HepG2 (cell line): ENCODE measurements around the gene RBFOX1. TPM values are rescaled to one million over a fixed set of nuclear protein-coding genes. Genes with fewer than 3 reads are reported as not detected.

Source experiments
- ATAC-seq: fragments of 200-7000 bp; cut with Tn5 transposase; 3 replicates; pipeline ENCODE4 v1.9.1; 2020; ENCODE audit warnings: mild to moderate bottlenecking, moderate library complexity
- BruUV-seq: library from RNA; stranded (reverse); fragments of 400-500 nt; replicated peaks from 2 replicates; lab custom pipeline; 2021; lab: Mats Ljungman, UMichigan
- CTCF ChIA-PET: fragments of 300-600 bp; formaldehyde crosslinking; extraction: SDS; loops from one replicate; lab custom pipeline; 2021; ENCODE audit warnings: low total read pairs, inconsistent platforms, low intra/inter-chr PET ratio; lab: Yijun Ruan, JAX
- POLR2A ChIA-PET: fragments of 350-600 bp; sonication (Branson Sonifier 250); formaldehyde crosslinking; loops from one replicate; lab custom pipeline; 2020; ENCODE audit warnings: antibody characterized with exemption, inconsistent platforms; lab: Yijun Ruan, JAX
- DNase-seq: peaks from one replicate; pipeline ENCODE4 v3.0.0-alpha.2; 2015; ENCODE audit warnings: low spot score
- FAIRE-seq: peaks from 3 replicates; lab custom pipeline; 2011; peaks lifted over from hg19 to GRCh38; lab: Jason Lieb, UNC
- H2AFZ ChIP-seq: one replicate; pipeline ENCODE4 v1.6.1; 2011; ENCODE audit warnings: low read length, inconsistent platforms
- H3K27ac ChIP-seq: fragments of 300-600 bp; 3 replicates; pipeline ENCODE4 v1.8.0; 2011; ENCODE audit warnings: mixed run types, mild to moderate bottlenecking, mixed read lengths, low read length, inconsistent platforms; ENCODE audit not compliant: insufficient read depth; ENCODE audit errors: extremely low read length
- H3K27me3 ChIP-seq, 2 experiments: fragments of 200-600 bp in 1 of 2; 2 replicates in 1 of 2; 3 replicates in 1 of 2; pipeline versions ENCODE4 v1.6.0 to v1.8.0; 2011; ENCODE audit warnings: low read length in 2 of 2, mild to moderate bottlenecking in 2 of 2, moderate library complexity in 2 of 2, inconsistent platforms in 1 of 2; ENCODE audit not compliant: insufficient read depth in 2 of 2, control insufficient read depth in 1 of 2
- H3K36me3 ChIP-seq, 2 experiments: fragments of 200-600 bp in 1 of 2; replicated peaks in 1 of 2; 2 replicates in 1 of 2; 3 replicates in 1 of 2; pipeline versions ENCODE4 v1.5.1 to v1.8.0; 2011; ENCODE audit warnings: low read length in 2 of 2, inconsistent platforms in 1 of 2; ENCODE audit not compliant: insufficient read depth in 2 of 2, control insufficient read depth in 1 of 2
- H3K4me1 ChIP-seq: 2 replicates; pipeline ENCODE4 v1.5.1; 2012; ENCODE audit warnings: low read length, inconsistent platforms; ENCODE audit not compliant: insufficient read depth
- H3K4me2 ChIP-seq: 2 replicates; pipeline ENCODE4 v1.6.0; 2011; ENCODE audit warnings: low read depth, low read length, inconsistent platforms
- H3K4me3 ChIP-seq, 3 experiments: fragments of 200-600 bp in 1 of 3; sonication (generic), shearing (Covaris generic) in 1 of 3; replicated peaks in 1 of 3; 2 replicates each; pipeline ENCODE4 v1.5.1; 2011 to 2016; ENCODE audit warnings: low read length in 3 of 3, inconsistent platforms in 2 of 3, low read depth in 2 of 3, mild to moderate bottlenecking in 2 of 3, control low read depth in 1 of 3, mixed read lengths in 1 of 3; ENCODE audit not compliant: insufficient read depth in 1 of 3
- H3K79me2 ChIP-seq: one replicate; pipeline ENCODE4 v1.6.1; 2011; ENCODE audit warnings: low read length, inconsistent platforms; ENCODE audit not compliant: insufficient read depth
- H3K9ac ChIP-seq: 2 replicates; pipeline ENCODE4 v1.6.0; 2011; ENCODE audit warnings: mild to moderate bottlenecking, low read depth, low read length, inconsistent platforms; ENCODE audit not compliant: insufficient read depth
- H3K9me3 ChIP-seq: 2 replicates; pipeline ENCODE4 v1.5.1; 2012; ENCODE audit warnings: mild to moderate bottlenecking, low read length
- H4K20me1 ChIP-seq: 2 replicates; pipeline ENCODE4 v1.6.0; 2011; ENCODE audit warnings: inconsistent platforms, mild to moderate bottlenecking, low read length, moderate library complexity; ENCODE audit not compliant: insufficient read depth
- SALL1 ChIP-seq: sonication (generic); formaldehyde crosslinking; IDR thresholded peaks from 2 replicates; pipeline ENCODE4 v1.8.0; 2022; ENCODE audit warnings: mild to moderate bottlenecking, missing genetic modification reagents
- WGBS: methylation state at CpG from one replicate; pipeline ENCODE4 v1.1.6; 2017; ENCODE audit warnings: low lambda C conversion rate; 5-methylcytosine and 5-hydroxymethylcytosine counted together
- in situ Hi-C: cut with HindIII; loops from 2 replicates; pipeline ENCODE4 v1.10.0; 2017; ENCODE audit warnings: low pct_unique_long_range_greater_than_20kb; ENCODE audit not compliant: extremely low pct_ligation_motif_present
- intact Hi-C: fragments of 100-400 bp; cut with micrococcal nuclease; formaldehyde crosslinking; loops from one replicate; pipeline ENCODE4 v1.10.0; 2022; ENCODE audit not compliant: unreplicated experiment
- polyA plus RNA-seq, 8 experiments: library from polyadenylated mRNA; depleted of rRNA in 3 of 8; stranded (reverse) in 7 of 8; unstranded in 1 of 8; fragments of >200 nt; fragmentation: Illumina TruSeq in 4 of 8; extraction: Trizol in 4 of 8; gene quantifications; 2 replicates each; pipeline versions ENCODE4 v1.2.1 to v1.2.3, GENCODE V29; 2011 to 2016; ENCODE audit warnings: low read depth in 4 of 8, missing spikeins in 1 of 8, mixed read lengths in 1 of 8; ENCODE audit not compliant: insufficient read depth in 1 of 8
- total RNA-seq, 5 experiments: library from RNA; depleted of rRNA; stranded (reverse); fragments of >200 nt; fragmentation: Illumina TruSeq; extraction: Trizol; gene quantifications; 2 replicates each; pipeline ENCODE4 v1.2.3, GENCODE V29; 2016; ENCODE audit warnings: low read depth in 1 of 5
- TF ChIP-seq, protein P1 (sequence below): IDR thresholded peaks from 2 replicates; pipeline ENCODE4 v1.4.0; 2020; ENCODE audit warnings: mild to moderate bottlenecking, missing genetic modification reagents
- TF ChIP-seq, protein P2 (sequence below): sonication (generic); formaldehyde crosslinking; IDR thresholded peaks from 2 replicates; pipeline ENCODE4 v1.4.0; 2020; ENCODE audit warnings: low read depth, mild to moderate bottlenecking, missing genetic modification reagents
- TF ChIP-seq, protein P3 (sequence below): IDR thresholded peaks from 2 replicates; pipeline ENCODE4 v1.6.1; 2016; ENCODE audit warnings: low read depth, missing genetic modification reagents, missing compliant biosample characterization
- TF ChIP-seq, protein P4 (sequence below): sonication (generic); formaldehyde crosslinking; IDR thresholded peaks from 2 replicates; pipeline ENCODE4 v1.4.0; 2020; ENCODE audit warnings: missing genetic modification reagents, borderline replicate concordance
- TF ChIP-seq, protein P5 (sequence below): sonication (generic); formaldehyde crosslinking; IDR thresholded peaks from 2 replicates; pipeline ENCODE4 v1.4.0; 2020; ENCODE audit warnings: missing genetic modification reagents, borderline replicate concordance

The RBFOX1 gene
- total and polyA plus RNA-seq, 2 of the 13 experiments (the other 11 are each of a cell fraction or from before 2014, with no cell fraction given) = not detected

DNA sequence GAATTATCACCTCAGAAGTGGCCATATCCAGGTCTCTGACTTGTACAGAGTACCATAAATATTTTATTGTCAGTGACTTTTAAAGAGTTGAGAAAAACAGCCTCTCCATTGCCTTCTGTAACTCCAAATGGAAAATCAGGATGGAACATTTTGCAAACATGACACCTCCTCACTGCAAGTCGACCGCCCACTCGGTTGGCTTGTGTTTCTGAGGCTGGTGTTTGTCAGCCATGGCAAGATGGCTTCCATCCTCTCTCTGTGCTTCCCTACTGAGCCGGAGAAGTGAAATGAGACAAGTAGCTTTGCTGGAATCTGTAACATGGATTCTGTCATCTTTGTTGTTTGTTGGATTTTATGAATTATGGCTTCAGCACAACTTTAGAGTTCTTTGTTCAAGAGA lies 172.8 kb downstream of the RBFOX1 start:
- Histone ChIP-seq H3K9ac (no peak overlapping the region), H3K27ac (no peak overlapping the region), H3K4me2 (no peak overlapping the region), H3K36me3 (no peaks in the 10 kb centered on the region), H3K79me2 (no peaks in the 10 kb centered on the region), H3K4me1 (no peaks in the 10 kb centered on the region), H3K9me3 (peaks cover 3% of the 10 kb centered on the region; the same call in 1 of the 2 replicates), H3K4me3 (no peak overlapping the region), H3K27me3 (no peaks in the 10 kb centered on the region), H4K20me1 (no peaks in the 10 kb centered on the region), H2AFZ (no peak overlapping the region)
- ChIA-PET POLR2A (no interaction called here), CTCF (no interaction called here)
- WGBS = 24% methylated on average over 4 of the region's 4 CpGs
- intact Hi-C loops (no loop called here), in situ Hi-C loops (no loop called here)
- FAIRE-seq (no peak), DNase-seq (no peak), ATAC-seq (no peak)
- no TSS peak for BruUV-seq
- TF ChIP-seq SALL1 = no peak
- TF ChIP-seq, protein P1, sequence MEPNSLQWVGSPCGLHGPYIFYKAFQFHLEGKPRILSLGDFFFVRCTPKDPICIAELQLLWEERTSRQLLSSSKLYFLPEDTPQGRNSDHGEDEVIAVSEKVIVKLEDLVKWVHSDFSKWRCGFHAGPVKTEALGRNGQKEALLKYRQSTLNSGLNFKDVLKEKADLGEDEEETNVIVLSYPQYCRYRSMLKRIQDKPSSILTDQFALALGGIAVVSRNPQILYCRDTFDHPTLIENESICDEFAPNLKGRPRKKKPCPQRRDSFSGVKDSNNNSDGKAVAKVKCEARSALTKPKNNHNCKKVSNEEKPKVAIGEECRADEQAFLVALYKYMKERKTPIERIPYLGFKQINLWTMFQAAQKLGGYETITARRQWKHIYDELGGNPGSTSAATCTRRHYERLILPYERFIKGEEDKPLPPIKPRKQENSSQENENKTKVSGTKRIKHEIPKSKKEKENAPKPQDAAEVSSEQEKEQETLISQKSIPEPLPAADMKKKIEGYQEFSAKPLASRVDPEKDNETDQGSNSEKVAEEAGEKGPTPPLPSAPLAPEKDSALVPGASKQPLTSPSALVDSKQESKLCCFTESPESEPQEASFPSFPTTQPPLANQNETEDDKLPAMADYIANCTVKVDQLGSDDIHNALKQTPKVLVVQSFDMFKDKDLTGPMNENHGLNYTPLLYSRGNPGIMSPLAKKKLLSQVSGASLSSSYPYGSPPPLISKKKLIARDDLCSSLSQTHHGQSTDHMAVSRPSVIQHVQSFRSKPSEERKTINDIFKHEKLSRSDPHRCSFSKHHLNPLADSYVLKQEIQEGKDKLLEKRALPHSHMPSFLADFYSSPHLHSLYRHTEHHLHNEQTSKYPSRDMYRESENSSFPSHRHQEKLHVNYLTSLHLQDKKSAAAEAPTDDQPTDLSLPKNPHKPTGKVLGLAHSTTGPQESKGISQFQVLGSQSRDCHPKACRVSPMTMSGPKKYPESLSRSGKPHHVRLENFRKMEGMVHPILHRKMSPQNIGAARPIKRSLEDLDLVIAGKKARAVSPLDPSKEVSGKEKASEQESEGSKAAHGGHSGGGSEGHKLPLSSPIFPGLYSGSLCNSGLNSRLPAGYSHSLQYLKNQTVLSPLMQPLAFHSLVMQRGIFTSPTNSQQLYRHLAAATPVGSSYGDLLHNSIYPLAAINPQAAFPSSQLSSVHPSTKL (CRISPR knock-in tag) = no peak
- TF ChIP-seq, protein P2, sequence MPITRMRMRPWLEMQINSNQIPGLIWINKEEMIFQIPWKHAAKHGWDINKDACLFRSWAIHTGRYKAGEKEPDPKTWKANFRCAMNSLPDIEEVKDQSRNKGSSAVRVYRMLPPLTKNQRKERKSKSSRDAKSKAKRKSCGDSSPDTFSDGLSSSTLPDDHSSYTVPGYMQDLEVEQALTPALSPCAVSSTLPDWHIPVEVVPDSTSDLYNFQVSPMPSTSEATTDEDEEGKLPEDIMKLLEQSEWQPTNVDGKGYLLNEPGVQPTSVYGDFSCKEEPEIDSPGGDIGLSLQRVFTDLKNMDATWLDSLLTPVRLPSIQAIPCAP (CRISPR knock-in tag) = no peak
- TF ChIP-seq, protein P3, sequence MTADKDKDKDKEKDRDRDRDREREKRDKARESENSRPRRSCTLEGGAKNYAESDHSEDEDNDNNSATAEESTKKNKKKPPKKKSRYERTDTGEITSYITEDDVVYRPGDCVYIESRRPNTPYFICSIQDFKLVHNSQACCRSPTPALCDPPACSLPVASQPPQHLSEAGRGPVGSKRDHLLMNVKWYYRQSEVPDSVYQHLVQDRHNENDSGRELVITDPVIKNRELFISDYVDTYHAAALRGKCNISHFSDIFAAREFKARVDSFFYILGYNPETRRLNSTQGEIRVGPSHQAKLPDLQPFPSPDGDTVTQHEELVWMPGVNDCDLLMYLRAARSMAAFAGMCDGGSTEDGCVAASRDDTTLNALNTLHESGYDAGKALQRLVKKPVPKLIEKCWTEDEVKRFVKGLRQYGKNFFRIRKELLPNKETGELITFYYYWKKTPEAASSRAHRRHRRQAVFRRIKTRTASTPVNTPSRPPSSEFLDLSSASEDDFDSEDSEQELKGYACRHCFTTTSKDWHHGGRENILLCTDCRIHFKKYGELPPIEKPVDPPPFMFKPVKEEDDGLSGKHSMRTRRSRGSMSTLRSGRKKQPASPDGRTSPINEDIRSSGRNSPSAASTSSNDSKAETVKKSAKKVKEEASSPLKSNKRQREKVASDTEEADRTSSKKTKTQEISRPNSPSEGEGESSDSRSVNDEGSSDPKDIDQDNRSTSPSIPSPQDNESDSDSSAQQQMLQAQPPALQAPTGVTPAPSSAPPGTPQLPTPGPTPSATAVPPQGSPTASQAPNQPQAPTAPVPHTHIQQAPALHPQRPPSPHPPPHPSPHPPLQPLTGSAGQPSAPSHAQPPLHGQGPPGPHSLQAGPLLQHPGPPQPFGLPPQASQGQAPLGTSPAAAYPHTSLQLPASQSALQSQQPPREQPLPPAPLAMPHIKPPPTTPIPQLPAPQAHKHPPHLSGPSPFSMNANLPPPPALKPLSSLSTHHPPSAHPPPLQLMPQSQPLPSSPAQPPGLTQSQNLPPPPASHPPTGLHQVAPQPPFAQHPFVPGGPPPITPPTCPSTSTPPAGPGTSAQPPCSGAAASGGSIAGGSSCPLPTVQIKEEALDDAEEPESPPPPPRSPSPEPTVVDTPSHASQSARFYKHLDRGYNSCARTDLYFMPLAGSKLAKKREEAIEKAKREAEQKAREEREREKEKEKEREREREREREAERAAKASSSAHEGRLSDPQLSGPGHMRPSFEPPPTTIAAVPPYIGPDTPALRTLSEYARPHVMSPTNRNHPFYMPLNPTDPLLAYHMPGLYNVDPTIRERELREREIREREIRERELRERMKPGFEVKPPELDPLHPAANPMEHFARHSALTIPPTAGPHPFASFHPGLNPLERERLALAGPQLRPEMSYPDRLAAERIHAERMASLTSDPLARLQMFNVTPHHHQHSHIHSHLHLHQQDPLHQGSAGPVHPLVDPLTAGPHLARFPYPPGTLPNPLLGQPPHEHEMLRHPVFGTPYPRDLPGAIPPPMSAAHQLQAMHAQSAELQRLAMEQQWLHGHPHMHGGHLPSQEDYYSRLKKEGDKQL (CRISPR knock-in tag) = no peak
- TF ChIP-seq, protein P4, sequence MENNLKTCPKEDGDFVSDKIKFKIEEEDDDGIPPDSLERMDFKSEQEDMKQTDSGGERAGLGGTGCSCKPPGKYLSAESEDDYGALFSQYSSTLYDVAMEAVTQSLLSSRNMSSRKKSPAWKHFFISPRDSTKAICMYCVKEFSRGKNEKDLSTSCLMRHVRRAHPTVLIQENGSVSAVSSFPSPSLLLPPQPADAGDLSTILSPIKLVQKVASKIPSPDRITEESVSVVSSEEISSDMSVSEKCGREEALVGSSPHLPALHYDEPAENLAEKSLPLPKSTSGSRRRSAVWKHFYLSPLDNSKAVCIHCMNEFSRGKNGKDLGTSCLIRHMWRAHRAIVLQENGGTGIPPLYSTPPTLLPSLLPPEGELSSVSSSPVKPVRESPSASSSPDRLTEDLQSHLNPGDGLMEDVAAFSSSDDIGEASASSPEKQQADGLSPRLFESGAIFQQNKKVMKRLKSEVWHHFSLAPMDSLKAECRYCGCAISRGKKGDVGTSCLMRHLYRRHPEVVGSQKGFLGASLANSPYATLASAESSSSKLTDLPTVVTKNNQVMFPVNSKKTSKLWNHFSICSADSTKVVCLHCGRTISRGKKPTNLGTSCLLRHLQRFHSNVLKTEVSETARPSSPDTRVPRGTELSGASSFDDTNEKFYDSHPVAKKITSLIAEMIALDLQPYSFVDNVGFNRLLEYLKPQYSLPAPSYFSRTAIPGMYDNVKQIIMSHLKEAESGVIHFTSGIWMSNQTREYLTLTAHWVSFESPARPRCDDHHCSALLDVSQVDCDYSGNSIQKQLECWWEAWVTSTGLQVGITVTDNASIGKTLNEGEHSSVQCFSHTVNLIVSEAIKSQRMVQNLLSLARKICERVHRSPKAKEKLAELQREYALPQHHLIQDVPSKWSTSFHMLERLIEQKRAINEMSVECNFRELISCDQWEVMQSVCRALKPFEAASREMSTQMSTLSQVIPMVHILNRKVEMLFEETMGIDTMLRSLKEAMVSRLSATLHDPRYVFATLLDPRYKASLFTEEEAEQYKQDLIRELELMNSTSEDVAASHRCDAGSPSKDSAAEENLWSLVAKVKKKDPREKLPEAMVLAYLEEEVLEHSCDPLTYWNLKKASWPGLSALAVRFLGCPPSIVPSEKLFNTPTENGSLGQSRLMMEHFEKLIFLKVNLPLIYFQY (CRISPR knock-in tag) = no peak
- TF ChIP-seq, protein P5, sequence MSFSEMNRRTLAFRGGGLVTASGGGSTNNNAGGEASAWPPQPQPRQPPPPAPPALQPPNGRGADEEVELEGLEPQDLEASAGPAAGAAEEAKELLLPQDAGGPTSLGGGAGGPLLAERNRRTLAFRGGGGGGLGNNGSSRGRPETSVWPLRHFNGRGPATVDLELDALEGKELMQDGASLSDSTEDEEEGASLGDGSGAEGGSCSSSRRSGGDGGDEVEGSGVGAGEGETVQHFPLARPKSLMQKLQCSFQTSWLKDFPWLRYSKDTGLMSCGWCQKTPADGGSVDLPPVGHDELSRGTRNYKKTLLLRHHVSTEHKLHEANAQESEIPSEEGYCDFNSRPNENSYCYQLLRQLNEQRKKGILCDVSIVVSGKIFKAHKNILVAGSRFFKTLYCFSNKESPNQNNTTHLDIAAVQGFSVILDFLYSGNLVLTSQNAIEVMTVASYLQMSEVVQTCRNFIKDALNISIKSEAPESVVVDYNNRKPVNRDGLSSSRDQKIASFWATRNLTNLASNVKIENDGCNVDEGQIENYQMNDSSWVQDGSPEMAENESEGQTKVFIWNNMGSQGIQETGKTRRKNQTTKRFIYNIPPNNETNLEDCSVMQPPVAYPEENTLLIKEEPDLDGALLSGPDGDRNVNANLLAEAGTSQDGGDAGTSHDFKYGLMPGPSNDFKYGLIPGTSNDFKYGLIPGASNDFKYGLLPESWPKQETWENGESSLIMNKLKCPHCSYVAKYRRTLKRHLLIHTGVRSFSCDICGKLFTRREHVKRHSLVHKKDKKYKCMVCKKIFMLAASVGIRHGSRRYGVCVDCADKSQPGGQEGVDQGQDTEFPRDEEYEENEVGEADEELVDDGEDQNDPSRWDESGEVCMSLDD = no peak
